HepG2 (cell line): ENCODE measurements around the gene DHRS13. TPM values are rescaled to one million over a fixed set of nuclear protein-coding genes. Genes with fewer than 3 reads are reported as not detected.
A peak's percentile ranks its signal among the peaks of the same experiment; 100 is the strongest.

Source experiments
- ATAC-seq: fragments of 200-7000 bp; cut with Tn5 transposase; 3 replicates; pipeline ENCODE4 v1.9.1; 2020; ENCODE audit warnings: mild to moderate bottlenecking, moderate library complexity
- BruUV-seq: library from RNA; stranded (reverse); fragments of 400-500 nt; replicated peaks from 2 replicates; lab custom pipeline; 2021; lab: Mats Ljungman, UMichigan
- CTCF ChIA-PET: fragments of 300-600 bp; formaldehyde crosslinking; extraction: SDS; loops from one replicate; lab custom pipeline; 2021; ENCODE audit warnings: low total read pairs, inconsistent platforms, low intra/inter-chr PET ratio; lab: Yijun Ruan, JAX
- POLR2A ChIA-PET: fragments of 350-600 bp; sonication (Branson Sonifier 250); formaldehyde crosslinking; loops from one replicate; lab custom pipeline; 2020; ENCODE audit warnings: antibody characterized with exemption, inconsistent platforms; lab: Yijun Ruan, JAX
- DNase-seq: peaks from one replicate; pipeline ENCODE4 v3.0.0-alpha.2; 2015; ENCODE audit warnings: low spot score
- FAIRE-seq: peaks from 3 replicates; lab custom pipeline; 2011; peaks lifted over from hg19 to GRCh38; lab: Jason Lieb, UNC
- H2AFZ ChIP-seq: one replicate; pipeline ENCODE4 v1.6.1; 2011; ENCODE audit warnings: low read length, inconsistent platforms
- H3K27ac ChIP-seq: fragments of 300-600 bp; 3 replicates; pipeline ENCODE4 v1.8.0; 2011; ENCODE audit warnings: mixed run types, mild to moderate bottlenecking, mixed read lengths, low read length, inconsistent platforms; ENCODE audit not compliant: insufficient read depth; ENCODE audit errors: extremely low read length
- H3K27me3 ChIP-seq, 2 experiments: fragments of 200-600 bp in 1 of 2; 2 replicates in 1 of 2; 3 replicates in 1 of 2; pipeline versions ENCODE4 v1.6.0 to v1.8.0; 2011; ENCODE audit warnings: low read length in 2 of 2, mild to moderate bottlenecking in 2 of 2, moderate library complexity in 2 of 2, inconsistent platforms in 1 of 2; ENCODE audit not compliant: insufficient read depth in 2 of 2, control insufficient read depth in 1 of 2
- H3K36me3 ChIP-seq, 2 experiments: fragments of 200-600 bp in 1 of 2; replicated peaks in 1 of 2; 2 replicates in 1 of 2; 3 replicates in 1 of 2; pipeline versions ENCODE4 v1.5.1 to v1.8.0; 2011; ENCODE audit warnings: low read length in 2 of 2, inconsistent platforms in 1 of 2; ENCODE audit not compliant: insufficient read depth in 2 of 2, control insufficient read depth in 1 of 2
- H3K4me1 ChIP-seq: 2 replicates; pipeline ENCODE4 v1.5.1; 2012; ENCODE audit warnings: low read length, inconsistent platforms; ENCODE audit not compliant: insufficient read depth
- H3K4me2 ChIP-seq: 2 replicates; pipeline ENCODE4 v1.6.0; 2011; ENCODE audit warnings: low read depth, low read length, inconsistent platforms
- H3K4me3 ChIP-seq, 3 experiments: fragments of 200-600 bp in 1 of 3; sonication (generic), shearing (Covaris generic) in 1 of 3; replicated peaks in 1 of 3; 2 replicates each; pipeline ENCODE4 v1.5.1; 2011 to 2016; ENCODE audit warnings: low read length in 3 of 3, inconsistent platforms in 2 of 3, low read depth in 2 of 3, mild to moderate bottlenecking in 2 of 3, control low read depth in 1 of 3, mixed read lengths in 1 of 3; ENCODE audit not compliant: insufficient read depth in 1 of 3
- H3K79me2 ChIP-seq: one replicate; pipeline ENCODE4 v1.6.1; 2011; ENCODE audit warnings: low read length, inconsistent platforms; ENCODE audit not compliant: insufficient read depth
- H3K9ac ChIP-seq: 2 replicates; pipeline ENCODE4 v1.6.0; 2011; ENCODE audit warnings: mild to moderate bottlenecking, low read depth, low read length, inconsistent platforms; ENCODE audit not compliant: insufficient read depth
- H3K9me3 ChIP-seq: 2 replicates; pipeline ENCODE4 v1.5.1; 2012; ENCODE audit warnings: mild to moderate bottlenecking, low read length
- H4K20me1 ChIP-seq: 2 replicates; pipeline ENCODE4 v1.6.0; 2011; ENCODE audit warnings: inconsistent platforms, mild to moderate bottlenecking, low read length, moderate library complexity; ENCODE audit not compliant: insufficient read depth
- CSRNP1 ChIP-seq: sonication (generic); formaldehyde crosslinking; IDR thresholded peaks from 2 replicates; pipeline ENCODE4 v1.8.1; 2023; ENCODE audit warnings: mild to moderate bottlenecking, missing genetic modification reagents
- DRAP1 ChIP-seq: IDR thresholded peaks from 2 replicates; pipeline ENCODE4 v1.6.1; 2016; ENCODE audit warnings: missing genetic modification reagents, missing compliant biosample characterization
- FOXP1 ChIP-seq, 2 experiments: fragments of 450-650 bp in 1 of 2; IDR thresholded peaks; 2 replicates each; pipeline ENCODE4 v1.6.1; 2017 to 2018; ENCODE audit warnings: antibody characterized with exemption in 1 of 2
- PHB2 ChIP-seq: fragments of 450-650 bp; IDR thresholded peaks from 2 replicates; pipeline ENCODE4 v1.6.1; 2018; ENCODE audit not compliant: partially characterized antibody
- SCMH1 ChIP-seq: sonication (generic); formaldehyde crosslinking; IDR thresholded peaks from 2 replicates; pipeline ENCODE4 v1.9.0; 2021; ENCODE audit warnings: missing genetic modification reagents, mild to moderate bottlenecking, borderline replicate concordance
- SMC3 ChIP-seq: IDR thresholded peaks from 2 replicates; pipeline ENCODE4 v1.6.1; 2011; ENCODE audit warnings: low read length, improper control_type of control experiment
- STAG1 ChIP-seq: sonication (generic); formaldehyde crosslinking; IDR thresholded peaks from 2 replicates; pipeline ENCODE4 v1.4.0; 2020; ENCODE audit warnings: missing genetic modification reagents
- THYN1 ChIP-seq: sonication (generic); formaldehyde crosslinking; IDR thresholded peaks from 2 replicates; pipeline ENCODE4 v1.8.1; 2023; ENCODE audit warnings: low read depth, mild to moderate bottlenecking, moderate library complexity, missing genetic modification reagents, borderline replicate concordance
- ZNF510 ChIP-seq: sonication (generic); formaldehyde crosslinking; IDR thresholded peaks from 2 replicates; pipeline ENCODE4 v1.4.0; 2020; ENCODE audit warnings: low read depth, mild to moderate bottlenecking, missing genetic modification reagents
- ZNF597 ChIP-seq: sonication (generic); formaldehyde crosslinking; IDR thresholded peaks from 2 replicates; pipeline ENCODE4 v1.5.0; 2020; ENCODE audit warnings: missing genetic modification reagents
- WGBS: methylation state at CpG from one replicate; pipeline ENCODE4 v1.1.6; 2017; ENCODE audit warnings: low lambda C conversion rate; 5-methylcytosine and 5-hydroxymethylcytosine counted together
- in situ Hi-C: cut with HindIII; loops from 2 replicates; pipeline ENCODE4 v1.10.0; 2017; ENCODE audit warnings: low pct_unique_long_range_greater_than_20kb; ENCODE audit not compliant: extremely low pct_ligation_motif_present
- intact Hi-C: fragments of 100-400 bp; cut with micrococcal nuclease; formaldehyde crosslinking; loops from one replicate; pipeline ENCODE4 v1.10.0; 2022; ENCODE audit not compliant: unreplicated experiment
- polyA plus RNA-seq, 8 experiments: library from polyadenylated mRNA; depleted of rRNA in 3 of 8; stranded (reverse) in 7 of 8; unstranded in 1 of 8; fragments of >200 nt; fragmentation: Illumina TruSeq in 4 of 8; extraction: Trizol in 4 of 8; gene quantifications; 2 replicates each; pipeline versions ENCODE4 v1.2.1 to v1.2.3, GENCODE V29; 2011 to 2016; ENCODE audit warnings: low read depth in 4 of 8, missing spikeins in 1 of 8, mixed read lengths in 1 of 8; ENCODE audit not compliant: insufficient read depth in 1 of 8
- total RNA-seq, 5 experiments: library from RNA; depleted of rRNA; stranded (reverse); fragments of >200 nt; fragmentation: Illumina TruSeq; extraction: Trizol; gene quantifications; 2 replicates each; pipeline ENCODE4 v1.2.3, GENCODE V29; 2016; ENCODE audit warnings: low read depth in 1 of 5
- TF ChIP-seq, protein P1 (sequence below): sonication (generic); formaldehyde crosslinking; IDR thresholded peaks from 2 replicates; pipeline ENCODE4 v1.4.0; 2020; ENCODE audit warnings: missing genetic modification reagents
- TF ChIP-seq, protein P2 (sequence below): sonication (generic); formaldehyde crosslinking; IDR thresholded peaks from 2 replicates; pipeline ENCODE4 v1.5.1; 2020; ENCODE audit warnings: mild to moderate bottlenecking, missing genetic modification reagents

Gene DHRS13
- total and polyA plus RNA-seq, 2 of the 13 experiments (the other 11 are each of a cell fraction or from before 2014, with no cell fraction given) = 11.8 to 12.6 TPM

GRCh38 chr17:28917029-28917428, 14.2 kb upstream of the DHRS13 start (continued):
- TF ChIP-seq CSRNP1 (CRISPR knock-in tag) = no peak
- TF ChIP-seq PHB2 = no peak

DNA sequence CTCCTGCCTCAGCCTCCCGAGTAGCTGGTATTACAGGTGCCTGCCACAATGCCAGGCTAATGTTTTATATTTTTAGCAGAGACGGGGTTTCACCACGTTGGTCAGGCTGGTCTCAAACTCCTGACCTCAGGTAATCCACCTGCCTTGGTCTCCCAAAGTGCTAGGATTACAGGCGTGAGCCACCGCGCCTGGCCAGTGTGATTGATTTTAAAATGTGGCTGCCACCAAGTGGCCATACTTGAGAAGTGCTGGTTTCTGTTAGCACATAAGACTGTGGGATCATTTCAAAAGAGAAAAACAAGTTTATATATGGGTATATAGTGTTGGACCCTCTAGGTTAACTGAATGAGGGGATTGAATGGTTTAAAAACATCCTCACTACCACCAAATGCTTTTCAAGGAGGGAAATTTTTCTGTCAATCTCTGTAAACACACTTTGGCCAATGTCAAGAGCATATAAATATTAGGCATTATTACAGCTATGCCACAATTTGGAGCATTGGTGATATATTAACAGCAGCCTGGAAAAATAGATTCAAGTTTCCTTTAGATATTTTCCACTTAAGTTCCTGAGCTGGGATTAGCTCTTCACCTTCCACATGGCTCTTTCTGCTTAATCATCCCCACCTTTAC, 13.5 kb upstream of the DHRS13 start:
- no peaks in the 10 kb centered on the region; the same call in 1 of the 2 replicates for H4K20me1 ChIP-seq
- no peaks in the 10 kb centered on the region for H3K27me3 ChIP-seq
- CTCF ChIA-PET = interaction anchor here (0.7 to 2.9 kb wide), 4 partner anchors 13 to 269 kb away, joined by 3 to 36 read pairs (median 6); partner anchors contain the start of genes DHRS13 and TLCD1
- no peak overlapping the region for H3K27ac ChIP-seq
- peaks cover 19% of the 10 kb centered on the region for H3K4me1 ChIP-seq
- H3K9ac ChIP-seq = no peak overlapping the region
- intact Hi-C loops (loop anchor here (2.0 kb wide), 2 partner anchors 14 to 154 kb away; partner anchors contain the start of gene DHRS13), in situ Hi-C loops (no loop called here)
- DNase-seq (peak; percentile 38), ATAC-seq (peak; percentile 78), FAIRE-seq (peak; percentile 78)
- H3K79me2 ChIP-seq = no peaks in the 10 kb centered on the region
- BruUV-seq = no TSS peak
- H3K4me3 ChIP-seq = no peak overlapping the region
- H3K36me3 ChIP-seq = peaks cover 44 to 90% of the 10 kb centered on the region in 2 experiments
- H3K4me2 ChIP-seq = no peak overlapping the region
- no peak overlapping the region for H2AFZ ChIP-seq
- no peaks in the 10 kb centered on the region for H3K9me3 ChIP-seq
- 71% methylated on average over 6 of the region's 6 CpGs for WGBS
- POLR2A ChIA-PET = no interaction called here
- TF ChIP-seq FOXP1 (IDR thresholded peaks at IDR 0.05) (no peak), FOXP1 (CRISPR knock-in tag; IDR thresholded peaks at IDR 0.05) (no peak), SMC3 (peak; percentile 56), DRAP1 (CRISPR knock-in tag) (no peak), ZNF510 (CRISPR knock-in tag) (no peak), THYN1 (no peak), STAG1 (CRISPR knock-in tag) (peak; percentile 75), SCMH1 (CRISPR knock-in tag) (no peak), ZNF597 (CRISPR knock-in tag) (no peak)
- TF ChIP-seq, protein P1, sequence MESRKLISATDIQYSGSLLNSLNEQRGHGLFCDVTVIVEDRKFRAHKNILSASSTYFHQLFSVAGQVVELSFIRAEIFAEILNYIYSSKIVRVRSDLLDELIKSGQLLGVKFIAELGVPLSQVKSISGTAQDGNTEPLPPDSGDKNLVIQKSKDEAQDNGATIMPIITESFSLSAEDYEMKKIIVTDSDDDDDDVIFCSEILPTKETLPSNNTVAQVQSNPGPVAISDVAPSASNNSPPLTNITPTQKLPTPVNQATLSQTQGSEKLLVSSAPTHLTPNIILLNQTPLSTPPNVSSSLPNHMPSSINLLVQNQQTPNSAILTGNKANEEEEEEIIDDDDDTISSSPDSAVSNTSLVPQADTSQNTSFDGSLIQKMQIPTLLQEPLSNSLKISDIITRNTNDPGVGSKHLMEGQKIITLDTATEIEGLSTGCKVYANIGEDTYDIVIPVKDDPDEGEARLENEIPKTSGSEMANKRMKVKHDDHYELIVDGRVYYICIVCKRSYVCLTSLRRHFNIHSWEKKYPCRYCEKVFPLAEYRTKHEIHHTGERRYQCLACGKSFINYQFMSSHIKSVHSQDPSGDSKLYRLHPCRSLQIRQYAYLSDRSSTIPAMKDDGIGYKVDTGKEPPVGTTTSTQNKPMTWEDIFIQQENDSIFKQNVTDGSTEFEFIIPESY (CRISPR knock-in tag) = peak; percentile 95
- TF ChIP-seq, protein P2, sequence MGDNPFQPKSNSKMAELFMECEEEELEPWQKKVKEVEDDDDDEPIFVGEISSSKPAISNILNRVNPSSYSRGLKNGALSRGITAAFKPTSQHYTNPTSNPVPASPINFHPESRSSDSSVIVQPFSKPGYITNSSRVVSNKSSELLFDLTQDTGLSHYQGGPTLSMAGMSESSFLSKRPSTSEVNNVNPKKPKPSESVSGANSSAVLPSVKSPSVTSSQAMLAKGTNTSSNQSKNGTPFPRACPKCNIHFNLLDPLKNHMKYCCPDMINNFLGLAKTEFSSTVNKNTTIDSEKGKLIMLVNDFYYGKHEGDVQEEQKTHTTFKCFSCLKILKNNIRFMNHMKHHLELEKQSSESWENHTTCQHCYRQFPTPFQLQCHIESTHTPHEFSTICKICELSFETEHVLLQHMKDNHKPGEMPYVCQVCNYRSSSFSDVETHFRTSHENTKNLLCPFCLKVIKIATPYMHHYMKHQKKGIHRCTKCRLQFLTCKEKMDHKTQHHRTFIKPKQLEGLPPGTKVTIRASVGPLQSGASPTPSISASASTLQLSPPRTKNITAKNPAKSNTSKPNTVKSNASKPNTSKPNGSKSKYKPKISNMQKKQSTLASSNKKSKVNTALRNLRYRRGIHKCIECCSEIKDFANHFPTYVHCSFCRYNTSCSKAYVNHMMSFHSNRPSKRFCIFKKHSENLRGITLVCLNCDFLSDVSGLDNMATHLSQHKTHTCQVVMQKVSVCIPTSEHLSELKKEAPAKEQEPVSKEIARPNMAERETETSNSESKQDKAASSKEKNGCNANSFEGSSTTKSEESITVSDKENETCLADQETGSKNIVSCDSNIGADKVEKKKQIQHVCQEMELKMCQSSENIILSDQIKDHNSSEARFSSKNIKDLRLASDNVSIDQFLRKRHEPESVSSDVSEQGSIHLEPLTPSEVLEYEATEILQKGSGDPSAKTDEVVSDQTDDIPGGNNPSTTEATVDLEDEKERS = no peak
